Adrenal gland (tissue), 5 donors: Measurements from ENCODE around the gene HINFP.

Experiments used
- CTCF ChIP-seq, 6 experiments: fragments of 450-650 bp in 4 of 6; fragments of 200-600 bp in 2 of 6; sonication (generic) in 1 of 6; IDR thresholded peaks; 1 replicate in 5 of 6; 2 replicates in 1 of 6; pipeline versions ENCODE4 v1.5.1 to v1.8.0; 2016 to 2021; ENCODE audit warnings: antibody characterized with exemption in 6 of 6, mild to moderate bottlenecking in 2 of 6, moderate library complexity in 1 of 6
- POLR2A ChIP-seq, 2 donors: fragments of 450-650 bp; IDR thresholded peaks; one replicate each; pipeline ENCODE4 v1.6.1; 2017; ENCODE audit warnings: antibody characterized with exemption in 2 of 2, mild to moderate bottlenecking in 2 of 2, moderate library complexity in 1 of 2
- donor health status: DM: no; HTN: no; CAD: no.

GRCh38 chr11:119100246-119100970 lies 21.0 kb upstream of the HINFP start:
- TF ChIP-seq CTCF (IDR thresholded peaks at IDR 0.05) (peak in 3 of 6 experiments; percentile 15 to 35 (median 17)), POLR2A (IDR thresholded peaks at IDR 0.05) (no peak)
